ENCODE measurements around the gene COPB2.
"Not testable (repeated sequence)": the region's sequence is repeated elsewhere in the genome, so short reads cannot be mapped to it uniquely, and the experiment has no call there.

COPB2 gene

GRCh38 chr3:139377378-139377777 is 12.1 kb downstream of the COPB2 start:
- DNase-seq: no peak

DNA sequence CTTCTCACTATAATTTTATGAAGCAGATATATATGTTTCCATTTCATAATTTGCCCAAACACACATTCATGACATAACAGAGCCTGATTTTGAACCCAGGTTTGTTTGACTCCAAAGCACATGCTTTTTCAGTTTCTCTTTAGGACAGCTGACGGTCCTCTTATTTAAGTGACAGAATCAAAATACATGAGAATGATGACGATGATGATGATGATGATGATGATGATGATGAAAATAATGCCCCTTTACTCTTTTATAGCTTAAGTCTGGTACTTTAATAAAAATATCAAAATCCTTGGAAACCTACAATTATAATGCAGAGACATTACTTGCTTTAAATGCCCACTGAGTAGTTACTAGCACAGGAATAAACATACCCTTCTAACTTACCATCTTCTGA is 15.3 kb downstream of the COPB2 start:
- DNase-seq: no peak

DNA sequence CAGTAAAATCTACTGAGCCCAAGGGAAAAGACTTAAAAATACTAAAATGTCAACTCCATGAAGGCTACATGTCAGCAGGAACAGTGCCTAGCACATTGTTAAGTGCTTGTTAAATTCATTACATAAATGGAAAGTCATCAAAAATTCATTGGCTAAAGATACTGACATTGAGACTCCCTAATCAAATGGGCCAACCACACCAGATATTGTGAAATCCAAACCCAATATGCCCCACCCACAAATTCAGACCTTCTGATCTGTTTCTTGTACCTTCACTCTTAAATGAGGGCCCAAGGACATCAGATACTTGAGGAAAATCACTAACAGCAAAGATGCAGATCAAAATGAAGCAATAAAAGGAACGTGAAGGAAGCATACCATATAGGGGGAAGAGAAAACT is 24.9 kb downstream of the COPB2 start:
- DNase-seq: no peak

DNA sequence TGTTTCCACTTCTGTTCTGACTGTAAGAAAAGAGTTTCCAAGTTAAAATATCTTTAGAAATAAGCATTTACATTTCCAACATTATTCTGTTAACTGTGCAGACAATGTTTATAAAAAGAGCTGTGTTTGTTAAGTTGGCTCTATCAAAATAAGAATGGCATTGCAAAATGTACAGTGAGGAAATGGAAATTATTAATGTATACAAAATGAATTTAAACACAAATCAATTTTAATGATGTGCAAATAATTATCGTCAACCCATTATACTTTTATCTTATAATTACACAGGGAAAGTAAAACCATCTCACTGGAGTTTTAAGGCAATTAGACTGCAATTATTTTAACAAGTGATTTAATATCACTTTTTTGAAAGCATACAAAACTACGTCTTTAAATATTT is 28.2 kb downstream of the COPB2 start:
- no peak for DNase-seq

- DNase-seq: peak; percentile 97
Measured at GRCh38 chr3:139358841-139359562, 30.4 kb downstream of the COPB2 start.

- DNase-seq: no peak
Measured at GRCh38 chr3:139357899-139358298, 31.5 kb downstream of the COPB2 start.

GRCh38 chr3:139355891-139356290 is 33.6 kb downstream of the COPB2 start:
- DNase-seq: no peak

- DNase-seq: no peak
Measured at GRCh38 chr3:139355476-139355875, 34.0 kb downstream of the COPB2 start.

GRCh38 chr3:139354661-139355060 is 34.8 kb downstream of the COPB2 start:
- no peak for DNase-seq

GRCh38 chr3:139353920-139354556 is 35.4 kb downstream of the COPB2 start:
- DNase-seq: peak; percentile 66

DNA sequence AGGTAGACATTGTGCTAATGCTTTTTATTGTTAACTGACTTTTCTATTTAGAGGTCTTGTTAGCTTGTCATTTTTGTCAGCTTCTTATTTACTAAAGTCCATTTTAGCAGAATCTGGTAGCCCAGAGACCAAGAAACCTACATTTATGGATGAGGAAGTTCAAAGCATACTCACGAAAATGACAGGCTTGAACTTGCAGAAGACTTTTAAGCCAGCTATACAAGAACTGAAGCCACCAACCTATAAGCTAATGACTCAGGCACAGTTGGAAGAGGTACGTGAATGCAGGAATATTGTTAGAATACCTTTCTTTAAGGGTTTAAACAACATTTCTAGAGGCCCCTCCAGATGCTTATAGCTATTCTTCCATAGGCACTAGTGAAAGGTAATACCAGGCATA is 42.7 kb downstream of the COPB2 start:
- DNase-seq: no peak

GRCh38 chr3:139343895-139344856 is 45.3 kb downstream of the COPB2 start, which contains the start of gene MRPS22:
Gene MRPS22 (plus strand): TSS chr3:139344020. CDS start chr3:139344027, 7 bp downstream.
- peak; percentile 89 for DNase-seq

DNA sequence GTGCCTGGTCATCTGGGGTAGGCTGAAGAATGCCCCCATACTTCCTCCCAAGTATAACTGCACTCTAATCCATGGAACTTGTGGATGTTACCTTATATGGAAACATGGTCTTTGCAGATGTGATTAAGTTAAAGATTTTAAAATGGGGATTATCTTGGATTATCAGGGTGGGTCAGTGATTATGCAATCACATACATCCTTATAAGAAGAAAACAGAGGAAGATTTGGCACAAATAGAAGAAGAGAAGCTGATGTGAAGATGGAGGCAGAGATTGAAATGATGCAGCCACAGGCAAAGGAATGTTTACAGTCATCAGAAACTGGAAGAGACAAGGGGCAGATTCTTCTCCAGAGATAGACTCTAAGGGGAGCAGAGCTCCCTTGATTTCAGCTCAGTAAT is 47.4 kb downstream of the COPB2 start:
- no peak for DNase-seq

GRCh38 chr3:139340784-139341183 is 48.7 kb downstream of the COPB2 start:
- no peak for DNase-seq

DNA sequence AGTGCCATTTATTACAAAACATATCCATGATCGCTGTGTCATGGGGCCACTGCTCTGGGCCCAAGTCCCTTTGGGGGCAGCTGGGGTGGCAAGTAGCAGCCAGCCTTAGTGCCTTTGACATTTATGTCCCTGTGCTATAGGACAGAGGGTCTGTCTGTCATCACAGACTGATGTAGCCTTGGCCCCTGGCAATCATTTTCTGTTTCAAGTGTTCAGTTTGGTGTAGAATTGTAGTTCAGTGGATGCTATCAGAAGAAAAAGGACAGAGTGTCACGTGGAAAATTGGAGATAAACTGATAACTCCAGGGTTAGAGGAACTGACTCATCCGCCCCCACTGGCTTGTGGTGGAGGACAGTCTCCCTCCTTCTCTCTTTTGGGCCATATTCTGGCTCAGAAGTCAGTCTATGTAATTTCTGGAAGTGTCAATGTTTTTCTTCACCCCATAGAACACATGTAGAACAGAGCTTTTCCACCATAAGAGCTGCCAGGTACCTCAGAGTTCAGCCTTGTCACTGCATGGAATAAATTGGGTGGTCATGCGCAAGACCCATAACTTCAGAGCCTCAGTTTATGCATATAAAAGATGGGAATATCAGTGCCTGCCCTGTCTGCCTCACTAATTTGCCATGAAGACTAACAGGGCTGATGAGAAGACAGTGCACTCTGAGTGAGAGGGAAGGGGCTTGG is 50.1 kb downstream of the COPB2 start:
- DNase-seq: no peak

- DNase-seq: no peak
Measured at GRCh38 chr3:139338405-139338804, 51.0 kb downstream of the COPB2 start.

DNA sequence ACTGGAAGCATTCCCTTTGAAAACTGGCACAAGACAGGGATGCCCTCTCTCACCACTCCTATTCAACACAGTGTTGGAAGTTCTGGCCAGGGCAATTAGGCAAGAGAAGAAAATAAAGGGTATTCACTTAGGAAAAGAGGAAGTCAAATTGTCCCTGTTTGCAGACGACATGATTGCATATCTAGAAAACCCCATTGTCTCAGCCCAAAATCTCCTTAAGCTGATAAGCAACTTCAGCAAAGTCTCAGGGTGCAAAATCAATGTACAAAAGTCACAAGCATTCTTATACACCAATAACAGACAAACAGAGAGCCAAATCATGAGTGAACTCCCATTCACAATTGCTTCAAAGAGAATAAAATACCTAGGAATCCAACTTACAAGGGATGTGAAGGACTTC is 54.8 kb downstream of the COPB2 start:
- DNase-seq: not testable (repeated sequence)

DNA sequence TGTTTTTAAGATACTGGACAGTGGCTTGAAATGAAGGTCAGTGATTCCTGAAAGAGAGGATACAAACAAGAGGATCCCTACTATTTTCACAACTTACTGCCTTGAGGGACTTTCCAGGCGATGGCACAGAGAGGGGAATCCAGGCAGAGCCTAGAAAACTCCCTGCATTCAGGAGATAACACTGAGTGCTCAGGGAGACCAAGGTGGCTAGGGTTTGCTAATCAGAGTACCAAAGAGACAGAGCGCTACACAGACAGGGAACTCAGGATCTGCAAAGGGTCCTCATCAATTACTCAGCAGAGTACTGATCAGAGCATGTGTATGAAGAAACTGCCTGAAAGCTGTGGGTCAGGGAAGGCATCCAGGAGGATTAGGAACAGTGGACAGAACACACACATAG is 57.4 kb downstream of the COPB2 start:
- DNase-seq: no peak

DNA sequence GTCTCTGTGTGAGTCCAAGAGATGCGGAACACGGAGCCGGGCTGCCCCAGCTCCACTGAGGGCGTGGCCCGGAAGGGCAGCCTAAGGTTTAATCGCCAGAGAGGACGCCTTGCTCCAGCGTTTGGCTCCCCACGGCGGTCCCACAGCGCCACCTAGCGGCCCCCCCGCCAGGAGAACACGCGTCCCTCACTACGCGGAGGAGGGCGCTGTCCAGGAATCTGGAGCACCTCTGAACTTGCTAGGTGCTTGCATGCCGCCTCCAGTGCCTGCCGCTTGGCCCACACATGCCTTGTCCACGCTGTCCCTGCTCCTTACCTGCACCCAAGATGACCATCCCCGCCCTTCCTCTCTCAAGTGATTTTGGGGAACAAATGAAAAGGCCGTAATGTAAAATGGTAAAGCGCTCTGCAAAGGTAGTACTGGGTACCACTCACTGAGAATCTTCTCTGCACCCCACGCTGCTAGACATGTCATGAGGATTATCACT is 60.0 kb downstream of the COPB2 start:
- peak; percentile 93 for DNase-seq

- no peak for DNase-seq
Measured at GRCh38 chr3:139328356-139328755, 61.1 kb downstream of the COPB2 start.

DNA sequence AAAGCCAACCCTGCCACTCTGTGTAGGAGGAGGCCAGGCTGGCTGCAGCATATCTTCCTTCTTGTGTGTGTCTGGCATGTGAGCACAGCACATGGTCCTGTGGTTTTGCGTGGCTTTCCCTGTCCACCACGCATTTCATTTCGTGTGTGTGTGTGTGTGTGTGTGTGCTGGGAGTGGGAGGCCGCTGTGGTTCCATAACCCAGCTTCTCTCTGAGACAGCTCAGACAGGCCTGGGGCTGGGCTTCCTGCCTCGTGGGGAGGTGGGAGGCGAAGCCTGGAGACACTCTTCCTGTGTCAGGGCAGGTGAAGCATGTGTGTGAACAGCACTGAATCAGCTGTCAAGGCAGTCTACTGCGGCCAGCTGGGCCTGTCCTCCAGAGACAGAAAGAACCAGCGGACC is 61.6 kb downstream of the COPB2 start:
- DNase-seq: no peak

DNA sequence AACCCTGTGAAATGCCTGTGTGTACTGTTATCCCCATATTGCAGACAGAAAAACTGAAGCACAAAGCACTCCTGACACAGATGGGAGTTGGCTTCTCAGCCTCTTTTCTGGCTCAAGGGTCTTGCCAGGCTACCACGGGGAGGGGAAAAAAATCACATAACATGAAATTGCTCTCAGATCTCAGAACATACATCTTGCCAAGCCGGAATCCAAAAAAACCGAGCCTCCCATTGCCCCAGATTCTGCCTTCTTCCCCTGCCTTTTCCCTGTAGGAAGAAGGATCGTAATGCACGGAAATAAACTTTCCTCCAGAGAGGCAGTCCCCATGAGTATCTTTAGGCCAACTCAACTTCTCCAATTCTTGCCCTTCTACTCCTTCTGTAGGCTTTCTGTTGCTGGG is 62.2 kb downstream of the COPB2 start:
- no peak for DNase-seq

DNA sequence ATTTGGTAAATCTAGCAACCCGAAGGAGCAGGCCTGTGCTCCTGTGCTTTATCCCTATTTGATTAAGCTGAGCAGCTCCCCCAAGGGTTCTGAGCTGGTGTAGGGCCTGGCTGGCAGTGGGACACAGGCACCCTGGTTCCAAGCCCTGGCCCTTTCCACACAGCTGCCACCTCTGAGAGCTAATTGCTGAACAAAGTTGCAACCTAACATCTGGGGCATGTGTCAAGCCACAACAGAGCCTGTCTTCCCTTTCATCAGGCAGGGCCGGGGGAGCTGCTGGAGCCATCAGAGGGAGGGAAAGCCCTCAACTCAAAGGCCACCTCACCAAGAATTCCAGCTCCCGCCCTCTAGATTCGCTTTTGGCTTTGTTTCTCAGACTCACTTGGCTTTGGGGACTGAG is 62.7 kb downstream of the COPB2 start:
- no peak for DNase-seq

Measured in COR-L47 (cell line).